RWPE2 (cell line): ENCODE data around the gene PTPN5.

ENCODE experiments used
- ATAC-seq: fragments of 200-7000 bp; cut with Tn5 transposase; 3 replicates; pipeline ENCODE4 v1.9.1; 2021; ENCODE audit warnings: low read depth
- DNase-seq: peaks from one replicate; pipeline ENCODE4 v3.0.0-alpha.2; 2020; ENCODE audit warnings: low spot score
- H3K27ac ChIP-seq: fragments of 450-650 bp; 2 replicates; pipeline ENCODE4 v1.5.1; 2017; ENCODE audit warnings: mild to moderate bottlenecking; ENCODE audit not compliant: poor library complexity, severe bottlenecking
- H3K27me3 ChIP-seq: fragments of 250-450 bp; sonication (Bioruptor Pico); 2 replicates; pipeline ENCODE4 v1.5.1; 2021; ENCODE audit warnings: mild to moderate bottlenecking, moderate library complexity; ENCODE audit not compliant: insufficient read depth, poor library complexity, severe bottlenecking
- H3K36me3 ChIP-seq: fragments of 250-450 bp; sonication (Bioruptor Pico); 2 replicates; pipeline ENCODE4 v1.5.1; 2020; ENCODE audit warnings: low read depth, mild to moderate bottlenecking, moderate library complexity
- H3K4me1 ChIP-seq: fragments of 250-450 bp; sonication (Bioruptor Pico); 2 replicates; pipeline ENCODE4 v1.5.1; 2021; ENCODE audit warnings: mild to moderate bottlenecking, moderate library complexity; ENCODE audit not compliant: insufficient read depth, poor library complexity, severe bottlenecking
- H3K4me3 ChIP-seq: fragments of 250-450 bp; sonication (Bioruptor Pico); 2 replicates; pipeline ENCODE4 v1.5.1; 2021; ENCODE audit warnings: mild to moderate bottlenecking, moderate library complexity; ENCODE audit not compliant: severe bottlenecking
- H3K9me3 ChIP-seq: fragments of 250-450 bp; sonication (Bioruptor Pico); 2 replicates; pipeline ENCODE4 v1.5.1; 2021; ENCODE audit warnings: mild to moderate bottlenecking, moderate library complexity; ENCODE audit not compliant: severe bottlenecking
- TF ChIP-seq, protein P1 (sequence below): fragments of 450-650 bp; IDR thresholded peaks from one replicate; pipeline ENCODE4 v1.5.1; 2017; ENCODE audit warnings: mild to moderate bottlenecking, moderate library complexity; ENCODE audit not compliant: poor library complexity, severe bottlenecking

The PTPN5 gene

DNA sequence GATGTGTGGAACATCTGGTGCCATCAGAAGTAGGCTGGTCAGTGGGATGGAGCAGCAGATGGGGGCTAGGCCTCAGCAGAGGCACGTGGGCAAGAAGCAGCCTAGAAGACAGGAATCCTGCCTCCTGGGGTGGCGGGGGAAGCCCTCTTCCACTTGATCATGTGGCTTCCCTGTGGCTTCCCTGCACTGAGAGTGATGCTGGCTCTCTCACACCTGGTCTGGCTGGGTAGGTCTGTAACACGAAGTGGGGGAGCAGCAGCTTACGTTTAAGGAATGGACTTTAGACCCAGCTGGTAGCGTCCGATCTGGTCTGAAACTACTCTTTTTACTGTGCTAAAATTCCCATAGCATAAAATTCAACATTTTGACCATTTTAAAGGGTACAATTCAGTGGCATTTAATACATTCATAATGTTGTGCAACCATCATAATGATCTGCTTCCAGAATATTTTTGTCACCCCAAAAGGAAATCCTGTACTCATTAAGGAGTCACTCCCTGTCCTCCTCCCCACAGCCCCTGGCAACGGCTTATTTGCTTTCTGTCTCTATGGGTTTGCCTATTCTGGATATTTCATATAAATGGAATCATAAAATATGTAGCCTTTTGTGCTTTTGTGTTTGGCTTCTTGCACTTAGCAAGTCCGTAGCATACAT, 21.7 kb downstream of the PTPN5 start:
- H3K4me1 ChIP-seq: no peaks in the 10 kb centered on the region
- H3K9me3 ChIP-seq: no peaks in the 10 kb centered on the region
- no peaks in the 10 kb centered on the region for H3K27me3 ChIP-seq
- ATAC-seq: no peak
- TF ChIP-seq, protein P1, sequence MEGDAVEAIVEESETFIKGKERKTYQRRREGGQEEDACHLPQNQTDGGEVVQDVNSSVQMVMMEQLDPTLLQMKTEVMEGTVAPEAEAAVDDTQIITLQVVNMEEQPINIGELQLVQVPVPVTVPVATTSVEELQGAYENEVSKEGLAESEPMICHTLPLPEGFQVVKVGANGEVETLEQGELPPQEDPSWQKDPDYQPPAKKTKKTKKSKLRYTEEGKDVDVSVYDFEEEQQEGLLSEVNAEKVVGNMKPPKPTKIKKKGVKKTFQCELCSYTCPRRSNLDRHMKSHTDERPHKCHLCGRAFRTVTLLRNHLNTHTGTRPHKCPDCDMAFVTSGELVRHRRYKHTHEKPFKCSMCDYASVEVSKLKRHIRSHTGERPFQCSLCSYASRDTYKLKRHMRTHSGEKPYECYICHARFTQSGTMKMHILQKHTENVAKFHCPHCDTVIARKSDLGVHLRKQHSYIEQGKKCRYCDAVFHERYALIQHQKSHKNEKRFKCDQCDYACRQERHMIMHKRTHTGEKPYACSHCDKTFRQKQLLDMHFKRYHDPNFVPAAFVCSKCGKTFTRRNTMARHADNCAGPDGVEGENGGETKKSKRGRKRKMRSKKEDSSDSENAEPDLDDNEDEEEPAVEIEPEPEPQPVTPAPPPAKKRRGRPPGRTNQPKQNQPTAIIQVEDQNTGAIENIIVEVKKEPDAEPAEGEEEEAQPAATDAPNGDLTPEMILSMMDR: no peak
- no peak overlapping the region for H3K27ac ChIP-seq
- H3K4me3 ChIP-seq: no peak overlapping the region
- no peaks in the 10 kb centered on the region for H3K36me3 ChIP-seq
- DNase-seq: no peak

- Histone ChIP-seq H3K27ac (no peak overlapping the region), H3K36me3 (no peaks in the 10 kb centered on the region), H3K27me3 (no peaks in the 10 kb centered on the region), H3K4me1 (peaks cover 4% of the 10 kb centered on the region), H3K9me3 (no peaks in the 10 kb centered on the region), H3K4me3 (no peak overlapping the region)
- TF ChIP-seq, protein P1: no peak
- DNase-seq: no peak
- no peak for ATAC-seq
These were observed 22.6 kb downstream of the PTPN5 start for GRCh38 chr11:18768978-18769377.

DNA sequence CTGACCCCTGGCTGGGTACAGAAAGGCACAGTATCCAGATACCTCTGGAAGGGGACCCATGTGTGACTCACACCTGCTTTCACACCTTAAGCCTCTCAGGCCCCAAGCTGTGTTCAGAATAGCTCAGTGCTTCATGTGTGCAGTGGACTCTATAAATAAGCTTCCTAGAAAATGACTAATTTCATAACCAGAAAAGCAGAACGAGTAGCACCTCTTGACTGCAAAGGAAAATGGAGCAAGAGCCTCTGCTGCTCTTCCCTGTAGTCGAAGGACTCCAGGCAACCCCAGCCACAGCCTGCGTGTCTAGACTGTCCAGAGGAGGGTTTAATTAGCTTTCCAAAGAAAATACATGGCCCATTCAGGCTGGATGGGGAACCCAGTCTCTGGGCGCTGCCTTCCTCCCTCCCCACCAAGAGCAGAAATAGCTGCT, 23.1 kb downstream of the PTPN5 start:
- Histone ChIP-seq H3K27ac (no peak overlapping the region), H3K36me3 (no peaks in the 10 kb centered on the region), H3K27me3 (no peaks in the 10 kb centered on the region), H3K4me1 (peaks cover 8% of the 10 kb centered on the region), H3K9me3 (no peaks in the 10 kb centered on the region), H3K4me3 (no peak overlapping the region)
- DNase-seq: no peak
- no peak; the same call in 2 of the 3 replicates for ATAC-seq
- TF ChIP-seq, protein P1: no peak

DNA sequence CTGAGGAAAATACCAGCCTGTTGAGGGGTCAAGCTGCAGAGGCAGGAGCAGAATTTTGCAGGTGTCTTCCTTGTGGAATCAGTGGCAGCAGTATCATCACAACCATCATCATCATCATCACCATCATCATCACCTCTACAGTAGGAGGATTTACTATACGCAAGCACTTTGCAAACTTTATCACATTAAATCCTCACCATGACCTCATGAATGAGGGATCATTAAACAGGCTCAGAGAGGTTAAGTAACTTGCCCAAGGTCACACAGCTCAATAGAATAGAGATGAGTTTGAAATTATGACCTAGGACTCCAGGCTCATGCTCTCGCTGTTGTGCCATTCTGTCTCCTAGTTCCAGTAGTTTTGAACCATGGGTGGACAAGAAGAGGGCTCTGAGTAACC, 25.6 kb downstream of the PTPN5 start:
- ATAC-seq (no peak), DNase-seq (no peak)
- Histone ChIP-seq H3K36me3 (no peaks in the 10 kb centered on the region), H3K4me3 (no peak overlapping the region), H3K27ac (no peak overlapping the region), H3K27me3 (no peaks in the 10 kb centered on the region), H3K9me3 (no peaks in the 10 kb centered on the region), H3K4me1 (peaks cover 8% of the 10 kb centered on the region)
- TF ChIP-seq, protein P1: no peak

- no peak for DNase-seq
- H3K27me3 ChIP-seq: no peaks in the 10 kb centered on the region
- peaks cover 8% of the 10 kb centered on the region for H3K4me1 ChIP-seq
- H3K9me3 ChIP-seq: no peaks in the 10 kb centered on the region
- TF ChIP-seq, protein P1: no peak
- ATAC-seq: no peak
- no peaks in the 10 kb centered on the region for H3K36me3 ChIP-seq
- H3K27ac ChIP-seq: no peak overlapping the region
- no peak overlapping the region for H3K4me3 ChIP-seq
These were observed 26.0 kb downstream of the PTPN5 start for GRCh38 chr11:18765554-18765953.
